Caki2 (cell line): ENCODE results near the gene SH3YL1. TPM values are rescaled to one million over a fixed set of nuclear protein-coding genes. Genes with fewer than 3 reads are reported as not detected.

Experiments
- DNase-seq: peaks from one replicate; pipeline ENCODE4 v3.0.0-alpha.2; 2015; ENCODE audit warnings: low read depth
- in situ Hi-C: cut with HindIII; loops from 2 replicates; pipeline ENCODE4 v1.10.0; 2016; ENCODE audit warnings: low sequenced_read_pairs, low pct_unique_long_range_greater_than_20kb, mixed read lengths
- total RNA-seq: library from RNA; depleted of rRNA; stranded (reverse); fragments of >200 nt; shearing (Covaris generic); gene quantifications from 2 replicates; pipeline ENCODE4 v1.2.3, GENCODE V29; 2014; ENCODE audit warnings: low replicate concordance; rRNA removed

The SH3YL1 gene
- total RNA-seq, result 5.7 and 25.1 TPM in 2 replicates

GRCh38 chr2:263774-264492, at the start of gene SH3YL1:
SH3YL1 (minus strand) TSS chr2:264032; CDS start chr2:263984, 48 bp downstream.
- in situ Hi-C loops, result no loop called here
- peak; percentile 19 for DNase-seq

- in situ Hi-C loops, result no loop called here
- no peak for DNase-seq
Measured at GRCh38 chr2:310994-311393, 47.2 kb upstream of the SH3YL1 start.

GRCh38 chr2:309954-310510, 46.2 kb upstream of the SH3YL1 start:
- in situ Hi-C loops, result no loop called here
- DNase-seq, result no peak

- DNase-seq, result no peak
- in situ Hi-C loops, result no loop called here
Measured at GRCh38 chr2:309148-309953, 45.5 kb upstream of the SH3YL1 start.

- no peak for DNase-seq
- in situ Hi-C loops, result no loop called here
Measured at GRCh38 chr2:305366-305765, 41.5 kb upstream of the SH3YL1 start.

- no peak for DNase-seq
- in situ Hi-C loops, result no loop called here
Measured at GRCh38 chr2:296354-296753, 32.5 kb upstream of the SH3YL1 start.

GRCh38 chr2:295090-295489, 31.3 kb upstream of the SH3YL1 start:
- in situ Hi-C loops, result no loop called here
- DNase-seq, result no peak

GRCh38 chr2:290090-290722, 26.4 kb upstream of the SH3YL1 start:
- DNase-seq, result no peak
- in situ Hi-C loops, result no loop called here

- in situ Hi-C loops, result no loop called here
- no peak for DNase-seq
Measured at GRCh38 chr2:289362-290089, 25.7 kb upstream of the SH3YL1 start.

GRCh38 chr2:288758-289361, 25.0 kb upstream of the SH3YL1 start:
- in situ Hi-C loops, result no loop called here
- DNase-seq, result no peak

GRCh38 chr2:287911-288757, 24.3 kb upstream of the SH3YL1 start, which contains the start of gene ALKAL2:
ALKAL2 (minus strand) TSS chr2:288091; CDS start chr2:287835, 256 bp downstream.
- no peak for DNase-seq
- in situ Hi-C loops, result no loop called here

GRCh38 chr2:287471-287885, 23.6 kb upstream of the SH3YL1 start:
- no peak for DNase-seq
- in situ Hi-C loops, result no loop called here

- DNase-seq, result no peak
- in situ Hi-C loops, result no loop called here
Measured at GRCh38 chr2:286774-287392, 23.1 kb upstream of the SH3YL1 start.

- in situ Hi-C loops, result no loop called here
- DNase-seq, result no peak
Measured at GRCh38 chr2:286035-286434, 22.2 kb upstream of the SH3YL1 start.

- in situ Hi-C loops, result no loop called here
Measured at GRCh38 chr2:285531-285930, 21.7 kb upstream of the SH3YL1 start.

GRCh38 chr2:284896-285492, 21.2 kb upstream of the SH3YL1 start:
- in situ Hi-C loops, result no loop called here
- no peak for DNase-seq

More at GRCh38 chr2:285531-285930, 21.7 kb upstream of the SH3YL1 start:
- peak; percentile 48 for DNase-seq
